Hippocampal formation (tissue), 2 donors: ENCODE measurements around the gene SUPT20HL2.
"Not testable (repeated sequence)": the region's sequence is repeated elsewhere in the genome, so short reads cannot be mapped to it uniquely, and the experiment has no call there.

Source experiments
- DNase-seq, 2 donors: peaks; one replicate each; lab custom pipeline; 2025; lab: John Stamatoyannopoulos, UW

SUPT20HL2 gene

GRCh38 chrX:24314019-24314635 is at the start of gene SUPT20HL2:
Gene SUPT20HL2 (minus strand): TSS chrX:24314069. CDS start chrX:24313315, 754 bp downstream.
- DNase-seq: no peak

DNA sequence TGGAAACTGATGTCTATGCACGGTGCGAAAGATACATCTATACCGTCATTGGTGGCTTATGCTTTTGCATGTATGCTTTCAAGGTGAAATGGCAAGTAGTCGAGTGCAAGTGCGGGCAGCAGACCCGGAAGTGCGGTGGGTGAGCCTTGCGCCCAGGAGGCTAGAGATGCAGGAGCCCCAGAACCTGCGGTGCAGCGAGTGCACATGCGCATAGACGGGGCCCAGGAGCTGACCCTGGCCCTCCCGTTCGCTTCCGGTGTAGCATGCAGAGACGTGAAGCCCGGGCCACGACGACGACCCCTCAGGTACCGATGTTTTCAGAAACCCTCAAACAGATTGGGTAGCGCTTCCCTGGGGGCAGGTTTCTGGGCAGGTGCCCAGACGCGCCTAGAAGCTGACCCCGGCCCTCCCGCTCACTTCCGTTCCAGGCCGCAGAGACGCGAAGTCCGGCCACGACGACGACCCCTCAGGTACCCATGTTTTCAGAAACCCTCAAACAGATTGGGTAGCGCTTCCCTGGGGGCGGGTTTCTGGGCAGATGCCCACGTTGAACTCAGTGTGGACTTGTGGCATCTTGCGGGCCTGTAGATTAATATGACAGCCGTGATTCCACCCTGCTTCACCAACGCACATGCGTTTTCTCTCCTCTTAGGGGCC is 48.3 kb upstream of the SUPT20HL2 start:
- DNase-seq: not testable (repeated sequence)

DNA sequence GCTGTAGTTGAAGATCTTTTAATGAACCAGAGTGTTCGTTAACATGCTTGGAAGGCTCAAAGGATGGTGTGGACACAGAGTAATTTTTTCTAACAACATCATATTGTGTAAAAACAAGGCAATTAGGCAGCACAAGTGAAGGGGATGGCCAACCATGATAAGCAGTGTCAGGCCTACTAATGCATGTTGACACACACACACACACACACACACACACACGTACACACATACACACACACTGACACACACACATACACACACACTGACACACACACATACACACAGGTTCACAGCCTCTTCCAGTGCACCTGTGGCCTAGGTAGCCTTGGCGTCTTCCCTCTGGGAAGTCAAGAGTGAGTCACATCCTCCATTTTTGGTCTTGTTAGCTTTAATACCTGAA is 46.4 kb upstream of the SUPT20HL2 start, which contains the start of gene SUPT20HL1:
TSS of gene SUPT20HL1 (plus strand) at position 368 of the 400 bp plus-strand sequence. CDS start 2,122 bp downstream, outside the sequence.
- DNase-seq: no peak

DNA sequence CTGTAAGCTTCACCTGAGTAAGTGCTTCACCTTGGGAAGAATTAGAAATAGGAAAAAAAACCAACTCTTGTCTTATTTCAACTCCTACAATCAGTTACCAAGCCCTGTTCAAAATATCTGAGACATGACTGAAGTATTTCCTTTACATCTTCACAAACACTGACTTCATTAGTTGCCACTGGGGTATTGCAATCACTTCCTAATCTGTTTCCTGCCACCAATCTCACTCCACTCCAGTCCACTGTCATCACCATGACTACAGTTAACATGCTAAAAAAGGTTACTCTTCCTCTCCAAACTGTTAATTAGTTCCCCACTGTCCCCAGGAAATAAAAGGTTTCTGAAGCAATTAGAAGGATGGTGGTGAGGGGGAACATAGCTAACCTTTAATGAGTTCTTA is 43.2 kb upstream of the SUPT20HL2 start:
- DNase-seq: no peak

DNA sequence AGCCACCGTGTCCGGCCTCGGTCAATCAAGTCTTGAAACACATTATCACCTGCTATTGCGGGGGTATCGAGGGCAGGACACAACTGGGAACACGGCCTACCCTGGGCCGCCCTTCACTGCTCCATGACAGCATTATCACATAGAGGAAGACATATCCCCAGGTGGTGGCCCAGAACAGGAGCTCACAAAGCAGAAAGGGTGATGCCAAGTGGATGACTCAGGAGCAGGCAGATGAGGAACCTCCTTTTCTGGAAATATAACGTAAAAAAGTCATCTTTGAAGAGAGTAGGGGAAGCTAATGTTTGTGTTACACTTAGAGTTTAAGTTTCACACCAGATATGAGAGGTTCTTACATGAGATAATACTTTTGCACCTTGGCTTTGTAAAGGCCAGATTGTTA is 41.2 kb upstream of the SUPT20HL2 start:
- DNase-seq: no peak

DNA sequence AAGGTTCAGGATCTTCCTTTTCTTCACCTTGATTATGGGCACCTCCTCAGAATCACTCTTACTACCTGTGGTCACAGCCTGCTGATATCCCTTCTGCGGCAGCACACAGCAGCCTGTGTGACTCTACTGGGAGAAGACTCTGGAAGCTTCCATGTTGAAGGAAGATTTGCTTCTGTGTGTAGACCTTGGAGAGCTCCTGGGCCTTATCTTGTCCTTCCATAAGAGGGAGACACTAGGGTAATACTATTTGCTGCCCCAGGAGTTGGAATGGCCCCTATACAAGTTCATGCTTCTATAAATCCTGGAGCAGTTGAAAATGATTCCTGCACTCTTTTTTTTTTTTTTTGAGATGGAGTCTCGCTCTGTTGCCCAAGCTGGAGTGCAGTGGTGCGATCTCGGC is 36.3 kb upstream of the SUPT20HL2 start:
- no peak for DNase-seq

GRCh38 chrX:24347881-24348280 is 34.0 kb upstream of the SUPT20HL2 start:
- no peak for DNase-seq

- DNase-seq: no peak
Observed at GRCh38 chrX:24343719-24344118, 29.9 kb upstream of the SUPT20HL2 start.

GRCh38 chrX:24341795-24342194 is 27.9 kb upstream of the SUPT20HL2 start:
- DNase-seq: no peak

GRCh38 chrX:24340501-24340900 is 26.6 kb upstream of the SUPT20HL2 start:
- no peak for DNase-seq

- DNase-seq: no peak
Observed at GRCh38 chrX:24339911-24340310, 26.0 kb upstream of the SUPT20HL2 start.

- DNase-seq: no peak
Observed at GRCh38 chrX:24335871-24336270, 22.0 kb upstream of the SUPT20HL2 start.

- no peak for DNase-seq
Observed at GRCh38 chrX:24334461-24334860, 20.6 kb upstream of the SUPT20HL2 start.

GRCh38 chrX:24333371-24333770 is 19.5 kb upstream of the SUPT20HL2 start:
- DNase-seq: no peak

DNA sequence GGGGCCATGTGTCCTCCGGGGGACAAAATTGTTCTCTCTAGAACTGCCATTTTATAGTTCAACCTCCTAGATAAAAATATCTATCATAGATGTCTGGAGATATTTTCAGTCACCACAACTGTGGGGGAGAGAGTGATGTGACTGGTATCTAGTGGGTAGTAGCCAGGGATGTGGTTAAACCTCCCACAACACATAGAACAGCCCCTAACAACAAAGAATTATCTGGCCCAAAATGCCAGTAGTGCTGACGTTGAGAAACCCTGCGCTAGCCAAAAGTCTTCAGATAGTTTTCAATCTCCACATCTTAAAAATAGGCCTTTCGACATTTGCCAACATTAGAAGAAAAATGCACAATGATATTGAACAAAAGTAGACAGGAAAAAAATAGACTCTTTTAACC is 19.0 kb upstream of the SUPT20HL2 start:
- no peak for DNase-seq

GRCh38 chrX:24325231-24325630 is 11.4 kb upstream of the SUPT20HL2 start:
- DNase-seq: no peak

DNA sequence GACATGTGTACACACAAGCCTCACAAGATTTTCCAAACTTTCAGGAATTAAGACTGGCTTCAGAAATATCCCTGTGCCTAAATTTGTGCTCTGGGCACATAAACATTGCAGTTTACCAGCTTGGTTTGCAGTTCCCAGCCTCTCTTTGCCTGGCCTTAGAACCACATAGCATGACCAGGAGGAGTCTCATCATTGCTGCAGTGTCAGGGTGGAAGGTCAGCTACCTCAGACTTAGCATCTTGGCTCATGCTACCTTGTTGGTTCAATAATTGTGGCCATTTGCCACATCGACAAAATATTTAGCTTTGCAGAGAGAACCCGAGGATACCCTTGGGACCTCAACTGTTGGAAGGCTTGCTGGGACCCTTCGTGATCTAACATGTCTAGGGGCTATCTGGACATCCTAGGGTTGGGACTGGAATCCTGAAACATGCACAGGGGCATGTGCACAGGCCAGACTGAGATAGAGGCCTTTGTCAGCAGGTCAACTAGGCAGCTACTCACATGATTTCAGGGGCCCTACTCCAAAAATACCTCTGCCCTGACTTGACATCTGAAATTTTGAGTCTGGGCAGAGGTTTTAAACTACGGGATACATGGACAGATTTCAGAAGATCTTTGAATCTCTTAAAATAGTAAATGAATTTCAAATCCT is 8.0 kb upstream of the SUPT20HL2 start:
- no peak for DNase-seq

GRCh38 chrX:24317567-24317966 is 3.7 kb upstream of the SUPT20HL2 start:
- no peak for DNase-seq

DNA sequence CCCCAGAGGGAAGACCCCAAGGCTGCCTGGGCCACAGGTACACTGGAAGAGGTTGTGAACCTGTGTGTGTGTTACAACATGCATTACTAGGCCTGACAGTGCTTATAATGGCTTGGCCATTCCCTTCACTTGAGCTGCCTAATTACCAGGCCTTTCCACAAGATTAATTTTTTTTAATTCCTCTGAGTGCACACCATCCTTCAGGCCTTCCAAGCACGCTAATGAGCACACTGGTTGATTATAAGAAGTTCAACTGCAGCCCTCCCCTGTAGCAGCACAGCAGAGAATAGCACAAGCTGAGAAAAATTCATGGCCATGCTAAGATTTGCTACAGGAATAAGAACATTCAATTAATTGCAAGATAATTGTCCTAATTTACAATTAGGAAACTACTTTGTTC is 2.2 kb upstream of the SUPT20HL2 start:
- no peak for DNase-seq

DNA sequence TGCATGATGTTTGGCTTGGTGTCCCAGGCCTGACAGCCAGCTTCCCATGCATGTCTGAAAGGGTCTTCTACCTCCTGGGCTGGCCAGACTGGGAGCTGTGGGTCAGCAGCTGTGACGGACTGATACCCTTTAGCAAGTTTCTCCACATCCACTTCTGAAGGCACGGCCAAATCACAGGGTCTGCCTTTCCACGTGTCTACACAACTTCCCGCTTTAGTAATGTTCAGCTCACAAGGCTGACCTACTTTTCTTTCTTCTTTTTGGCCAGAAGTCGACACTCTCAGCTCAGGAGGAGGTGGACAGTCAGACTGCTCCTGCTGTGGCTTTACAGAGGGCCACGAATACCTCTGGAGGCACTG is 1.6 kb downstream of the SUPT20HL2 start:
- DNase-seq: not testable (repeated sequence)

GRCh38 chrX:24311507-24312248 is 2.2 kb downstream of the SUPT20HL2 start:
- DNase-seq: not testable (repeated sequence)

DNA sequence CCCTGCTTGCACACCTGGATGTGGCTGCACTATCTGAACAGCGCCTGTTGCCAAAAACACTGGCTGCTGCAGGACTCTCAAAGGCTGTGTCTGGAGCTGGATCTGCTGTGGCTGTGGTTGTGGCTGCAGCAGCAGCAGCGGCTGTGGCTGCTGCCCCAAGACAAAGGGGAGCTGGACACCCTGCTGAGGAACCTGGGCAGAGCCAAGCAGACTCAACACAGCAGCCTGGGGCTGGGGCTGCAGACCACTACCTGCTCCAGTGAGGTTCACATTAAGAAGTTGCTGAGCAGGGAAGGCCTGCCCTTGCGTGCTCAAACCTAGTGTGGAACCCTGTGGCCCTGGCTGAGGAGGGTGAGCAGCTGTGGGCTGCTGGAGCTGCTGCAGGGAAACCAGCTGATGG is 3.0 kb downstream of the SUPT20HL2 start:
- DNase-seq: not testable (repeated sequence)
